Peyer's patch (tissue), 4 donors: ENCODE measurements around the gene SLC2A14.

Source experiments
- POLR2A ChIP-seq, 2 donors: fragments of 450-650 bp; IDR thresholded peaks; one replicate each; pipeline ENCODE4 v1.5.1; 2017; ENCODE audit warnings: antibody characterized with exemption in 2 of 2, mild to moderate bottlenecking in 2 of 2, moderate library complexity in 2 of 2
- TF ChIP-seq, protein P1 (sequence below), 6 experiments: fragments of 450-650 bp in 4 of 6; fragments of 200-600 bp in 2 of 6; sonication (generic) in 1 of 6; IDR thresholded peaks; one replicate each; pipeline ENCODE4 v1.5.1; 2017 to 2019; ENCODE audit warnings: antibody characterized with exemption in 6 of 6, mild to moderate bottlenecking in 3 of 6, moderate library complexity in 1 of 6

DNA sequence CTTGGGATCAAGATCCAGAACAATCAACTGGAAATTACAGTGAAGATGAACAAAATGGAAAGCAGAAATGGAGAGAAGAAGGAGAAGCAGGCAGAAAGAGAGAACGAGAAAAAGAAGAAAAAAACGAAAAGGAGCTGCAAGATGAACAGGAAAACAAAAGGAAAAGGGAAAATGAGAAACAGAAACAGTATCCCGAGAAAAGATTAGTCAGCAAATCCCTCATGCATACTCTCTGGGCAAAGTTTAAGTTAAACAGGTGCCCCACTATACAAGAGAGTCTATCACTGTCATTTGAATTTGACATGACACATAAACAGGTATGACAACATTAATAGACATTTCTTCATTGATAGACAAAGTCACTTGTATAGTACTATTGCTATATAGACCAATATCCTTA lies 102.7 kb downstream of the SLC2A14 start:
- no peak for TF ChIP-seq POLR2A (IDR thresholded peaks at IDR 0.05)
- TF ChIP-seq, protein P1, sequence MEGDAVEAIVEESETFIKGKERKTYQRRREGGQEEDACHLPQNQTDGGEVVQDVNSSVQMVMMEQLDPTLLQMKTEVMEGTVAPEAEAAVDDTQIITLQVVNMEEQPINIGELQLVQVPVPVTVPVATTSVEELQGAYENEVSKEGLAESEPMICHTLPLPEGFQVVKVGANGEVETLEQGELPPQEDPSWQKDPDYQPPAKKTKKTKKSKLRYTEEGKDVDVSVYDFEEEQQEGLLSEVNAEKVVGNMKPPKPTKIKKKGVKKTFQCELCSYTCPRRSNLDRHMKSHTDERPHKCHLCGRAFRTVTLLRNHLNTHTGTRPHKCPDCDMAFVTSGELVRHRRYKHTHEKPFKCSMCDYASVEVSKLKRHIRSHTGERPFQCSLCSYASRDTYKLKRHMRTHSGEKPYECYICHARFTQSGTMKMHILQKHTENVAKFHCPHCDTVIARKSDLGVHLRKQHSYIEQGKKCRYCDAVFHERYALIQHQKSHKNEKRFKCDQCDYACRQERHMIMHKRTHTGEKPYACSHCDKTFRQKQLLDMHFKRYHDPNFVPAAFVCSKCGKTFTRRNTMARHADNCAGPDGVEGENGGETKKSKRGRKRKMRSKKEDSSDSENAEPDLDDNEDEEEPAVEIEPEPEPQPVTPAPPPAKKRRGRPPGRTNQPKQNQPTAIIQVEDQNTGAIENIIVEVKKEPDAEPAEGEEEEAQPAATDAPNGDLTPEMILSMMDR (IDR thresholded peaks at IDR 0.05), result no peak
